ENCODE measurements around the gene WIPI1.

DNA sequence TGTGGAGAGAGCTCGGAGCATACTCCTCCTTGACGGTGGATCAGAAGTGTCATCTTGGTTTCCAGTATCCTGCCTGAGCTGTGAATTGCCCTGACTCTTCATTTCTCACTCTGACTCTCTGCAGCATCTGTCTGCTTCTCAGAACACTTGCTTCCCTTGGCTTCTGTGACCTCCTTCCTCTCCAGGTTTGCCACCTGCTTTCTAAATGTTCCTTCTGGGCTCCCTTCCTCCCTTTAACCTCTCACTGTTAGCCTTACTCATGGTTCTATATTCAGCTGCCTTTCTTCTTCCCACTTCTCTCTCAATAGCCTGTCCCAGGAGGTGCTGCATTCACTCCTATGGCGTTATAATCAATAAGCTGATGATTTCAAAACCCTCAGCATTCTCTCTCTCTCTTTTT, 43.8 kb upstream of the WIPI1 start:
- TF ChIP-seq, protein P1, sequence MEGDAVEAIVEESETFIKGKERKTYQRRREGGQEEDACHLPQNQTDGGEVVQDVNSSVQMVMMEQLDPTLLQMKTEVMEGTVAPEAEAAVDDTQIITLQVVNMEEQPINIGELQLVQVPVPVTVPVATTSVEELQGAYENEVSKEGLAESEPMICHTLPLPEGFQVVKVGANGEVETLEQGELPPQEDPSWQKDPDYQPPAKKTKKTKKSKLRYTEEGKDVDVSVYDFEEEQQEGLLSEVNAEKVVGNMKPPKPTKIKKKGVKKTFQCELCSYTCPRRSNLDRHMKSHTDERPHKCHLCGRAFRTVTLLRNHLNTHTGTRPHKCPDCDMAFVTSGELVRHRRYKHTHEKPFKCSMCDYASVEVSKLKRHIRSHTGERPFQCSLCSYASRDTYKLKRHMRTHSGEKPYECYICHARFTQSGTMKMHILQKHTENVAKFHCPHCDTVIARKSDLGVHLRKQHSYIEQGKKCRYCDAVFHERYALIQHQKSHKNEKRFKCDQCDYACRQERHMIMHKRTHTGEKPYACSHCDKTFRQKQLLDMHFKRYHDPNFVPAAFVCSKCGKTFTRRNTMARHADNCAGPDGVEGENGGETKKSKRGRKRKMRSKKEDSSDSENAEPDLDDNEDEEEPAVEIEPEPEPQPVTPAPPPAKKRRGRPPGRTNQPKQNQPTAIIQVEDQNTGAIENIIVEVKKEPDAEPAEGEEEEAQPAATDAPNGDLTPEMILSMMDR (IDR thresholded peaks at IDR 0.05), result no peak
- no peak for TF ChIP-seq POLR2A (IDR thresholded peaks at IDR 0.05)

Measured in Peyer's patch (tissue), 4 donors.